Measurements from ENCODE around the gene MFSD1.

GRCh38 chr3:158839966-158840365, 38.1 kb downstream of the MFSD1 start:
- TF ChIP-seq CTCF (IDR thresholded peaks at IDR 0.05) (no peak), POLR2A (IDR thresholded peaks at IDR 0.05) (no peak)
